GM23338 (cell line): ENCODE measurements around the gene CACNB4. TPM values are rescaled to one million over a fixed set of nuclear protein-coding genes. Genes with fewer than 3 reads are reported as not detected.
"Not testable (repeated sequence)": the region's sequence is repeated elsewhere in the genome, so short reads cannot be mapped to it uniquely, and the experiment has no call there.

Experiments
- ATAC-seq: fragments of 200-7000 bp; cut with Tn5 transposase; 3 replicates; pipeline ENCODE4 v1.9.1; 2020
- DNase-seq: peaks from one replicate; pipeline ENCODE4 v3.0.0-alpha.2; 2015; ENCODE audit warnings: low spot score
- H2AFZ ChIP-seq: fragments of 200-600 bp; sonication (generic); 2 replicates; pipeline ENCODE4 v1.8.0; 2016; ENCODE audit warnings: antibody characterized with exemption, mild to moderate bottlenecking, moderate library complexity
- H3F3A ChIP-seq: fragments of 200-600 bp; sonication (generic); replicated peaks from 2 replicates; pipeline ENCODE4 v1.8.0; 2017; ENCODE audit warnings: antibody characterized with exemption, mixed run types, low read depth
- H3K27ac ChIP-seq: fragments of 200-600 bp; sonication (generic); 2 replicates; pipeline ENCODE4 v1.6.1; 2016; ENCODE audit warnings: low read depth
- H3K27me3 ChIP-seq: fragments of 200-600 bp; sonication (generic); 2 replicates; pipeline ENCODE4 v1.8.0; 2016; ENCODE audit warnings: mild to moderate bottlenecking, mixed run types, moderate library complexity; ENCODE audit not compliant: insufficient read depth
- H3K36me3 ChIP-seq: fragments of 200-600 bp; sonication (generic); 2 replicates; pipeline ENCODE4 v1.8.0; 2016; ENCODE audit warnings: mild to moderate bottlenecking; ENCODE audit not compliant: insufficient read depth
- H3K4me1 ChIP-seq: fragments of 200-600 bp; sonication (generic); 2 replicates; pipeline ENCODE4 v1.8.0; 2016; ENCODE audit warnings: mild to moderate bottlenecking, moderate library complexity; ENCODE audit not compliant: insufficient read depth
- H3K4me2 ChIP-seq: fragments of 200-600 bp; sonication (generic); 2 replicates; pipeline ENCODE4 v1.7.1; 2017; ENCODE audit warnings: mixed run types
- H3K4me3 ChIP-seq: fragments of 200-600 bp; sonication (generic); 2 replicates; pipeline ENCODE4 v1.6.1; 2016; ENCODE audit warnings: mixed run types
- H3K79me2 ChIP-seq: fragments of 200-600 bp; sonication (generic); replicated peaks from 2 replicates; pipeline ENCODE4 v1.8.0; 2017; ENCODE audit warnings: mild to moderate bottlenecking; ENCODE audit not compliant: insufficient read depth
- H3K9me2 ChIP-seq: fragments of 200-600 bp; sonication (generic); 2 replicates; pipeline ENCODE4 v1.8.0; 2017; ENCODE audit not compliant: insufficient read depth
- H4K20me1 ChIP-seq: fragments of 200-600 bp; sonication (generic); replicated peaks from 2 replicates; pipeline ENCODE4 v1.8.0; 2017; ENCODE audit warnings: mild to moderate bottlenecking; ENCODE audit not compliant: insufficient read depth
- H3K27ac Mint-ChIP-seq: 2 replicates; pipeline ENCODE4 v1.8.0; 2020; ENCODE audit warnings: inconsistent platforms, mild to moderate bottlenecking, moderate library complexity, mixed read lengths
- H3K27me3 Mint-ChIP-seq: 3 replicates; pipeline ENCODE4 v1.8.0; 2022; ENCODE audit warnings: low read depth, mild to moderate bottlenecking, moderate library complexity, mixed read lengths, inconsistent platforms; ENCODE audit not compliant: insufficient read depth, poor library complexity
- H3K36me3 Mint-ChIP-seq: 3 replicates; pipeline ENCODE4 v1.8.0; 2021; ENCODE audit warnings: low read depth, mild to moderate bottlenecking, inconsistent platforms, moderate library complexity, mixed read lengths
- H3K4me1 Mint-ChIP-seq: 3 replicates; pipeline ENCODE4 v1.8.0; 2020; ENCODE audit warnings: mild to moderate bottlenecking, inconsistent platforms, mixed read lengths
- H3K4me3 Mint-ChIP-seq: 3 replicates; pipeline ENCODE4 v1.8.0; 2021; ENCODE audit warnings: moderate library complexity, mild to moderate bottlenecking, inconsistent platforms, mixed read lengths
- H3K9me3 Mint-ChIP-seq: 3 replicates; pipeline ENCODE4 v1.8.0; 2020; ENCODE audit warnings: moderate library complexity, mild to moderate bottlenecking, inconsistent platforms, mixed read lengths
- CREB1 ChIP-seq: fragments of 250-450 bp; sonication (Bioruptor Pico); IDR thresholded peaks from 2 replicates; pipeline ENCODE4 v1.5.0; 2020; ENCODE audit warnings: low read depth, mild to moderate bottlenecking, moderate library complexity
- CTCF ChIP-seq, 2 experiments: fragments of 200-600 bp in 1 of 2; sonication (generic) in 1 of 2; conservative IDR thresholded peaks; 2 replicates each; pipeline versions ENCODE4 v1.5.1 to v1.6.1; 2016 to 2017; ENCODE audit warnings: antibody characterized with exemption in 2 of 2, low read depth in 2 of 2, mild to moderate bottlenecking in 2 of 2, moderate library complexity in 1 of 2
- EZH2 ChIP-seq: fragments of 200-600 bp; sonication (generic); IDR thresholded peaks from one replicate; pipeline ENCODE4 v1.8.0; 2017; ENCODE audit warnings: antibody characterized with exemption, mild to moderate bottlenecking, low read depth; ENCODE audit not compliant: unreplicated experiment
- JUNB ChIP-seq: IDR thresholded peaks from one replicate; pipeline ENCODE4 v1.6.1; 2016; ENCODE audit warnings: antibody characterized with exemption; ENCODE audit not compliant: unreplicated experiment
- NANOG ChIP-seq: IDR thresholded peaks from 2 replicates; pipeline ENCODE4 v1.6.1; 2016; ENCODE audit warnings: antibody characterized with exemption, borderline replicate concordance
- POLR2AphosphoS5 ChIP-seq: IDR thresholded peaks from 2 replicates; pipeline ENCODE4 v1.6.1; 2016; ENCODE audit warnings: antibody characterized with exemption, low read depth
- REST ChIP-seq: IDR thresholded peaks from one replicate; pipeline ENCODE4 v1.6.1; 2018; ENCODE audit warnings: antibody characterized with exemption; ENCODE audit not compliant: unreplicated experiment
- STAT1 ChIP-seq: IDR thresholded peaks from one replicate; pipeline ENCODE4 v1.6.1; 2016; ENCODE audit warnings: antibody characterized with exemption; ENCODE audit not compliant: unreplicated experiment
- ZNF114 ChIP-seq: fragments of 250-450 bp; sonication (Bioruptor Pico); IDR thresholded peaks from 2 replicates; pipeline ENCODE4 v1.5.0; 2020; ENCODE audit warnings: mild to moderate bottlenecking, moderate library complexity
- polyA plus RNA-seq: library from polyadenylated mRNA; unstranded; fragments of >200 nt; fragmentation: Nextera tagmentation; extraction: Ambion mirVana; gene quantifications from 2 replicates; pipeline ENCODE4 v1.2.1, GENCODE V29; 2016
- total RNA-seq: library from RNA; depleted of rRNA; stranded (reverse); fragments of >200 nt; shearing (Covaris generic); gene quantifications from 2 replicates; pipeline ENCODE4 v1.2.3, GENCODE V29; 2014

Gene CACNB4
- total and polyA plus RNA-seq, 2 experiments from 2014 or later, result 4.0 to 9.8 TPM

GRCh38 chr2:151878204-151878603, 220.6 kb downstream of the CACNB4 start:
- Histone ChIP-seq H3K9me2 (no peaks in the 10 kb centered on the region), H3K4me3 (no peak overlapping the region), H3K79me2 (no peaks in the 10 kb centered on the region), H2AFZ (no peak overlapping the region), H3F3A (no peaks in the 10 kb centered on the region), H3K27me3 (no peaks in the 10 kb centered on the region), H4K20me1 (no peaks in the 10 kb centered on the region), H3K36me3 (no peaks in the 10 kb centered on the region), H3K4me1 (no peaks in the 10 kb centered on the region), H3K4me2 (no peak overlapping the region), H3K27ac (no peak overlapping the region)
- Mint-ChIP-seq H3K27me3 (no peaks in the 10 kb centered on the region), H3K4me1 (peaks cover 4% of the 10 kb centered on the region; the same call in 1 of the 3 replicates), H3K36me3 (peaks cover 12% of the 10 kb centered on the region), H3K9me3 (peaks cover 4% of the 10 kb centered on the region; the same call in 2 of the 3 replicates), H3K27ac (no peak overlapping the region; the same call in 1 of the 2 replicates), H3K4me3 (no peak overlapping the region)
- DNase-seq (no peak), ATAC-seq (no peak)
- TF ChIP-seq EZH2, result no peak
- TF ChIP-seq POLR2AphosphoS5, result no peak
- TF ChIP-seq ZNF114, result no peak
- no peak for TF ChIP-seq JUNB
- no peak for TF ChIP-seq REST
- no peak for TF ChIP-seq CTCF (conservative IDR thresholded peaks at IDR 0.05; ENCODE audit: low read depth in 2 of 2)
- no peak for TF ChIP-seq CREB1
- TF ChIP-seq STAT1, result no peak
- no peak for TF ChIP-seq NANOG

GRCh38 chr2:151875631-151876030, 223.2 kb downstream of the CACNB4 start:
- not testable (repeated sequence) for H3K27me3 ChIP-seq, H3K9me2 ChIP-seq, H3K36me3 ChIP-seq, ATAC-seq, H3K4me1 ChIP-seq, H3K4me3 Mint-ChIP-seq, H3K79me2 ChIP-seq, H3K4me2 ChIP-seq, H3K4me1 Mint-ChIP-seq, H3K4me3 ChIP-seq, H3K27me3 Mint-ChIP-seq, DNase-seq, H4K20me1 ChIP-seq, H3F3A ChIP-seq, H2AFZ ChIP-seq, H3K27ac Mint-ChIP-seq, H3K9me3 Mint-ChIP-seq, H3K27ac ChIP-seq
- H3K36me3 Mint-ChIP-seq, result peaks cover 12% of the 10 kb centered on the region
